HepG2 (cell line): ENCODE data around the gene XXYLT1. TPM values are rescaled to one million over a fixed set of nuclear protein-coding genes. Genes with fewer than 3 reads are reported as not detected.

Source experiments
- ESRRA ChIP-seq: sonication (generic); formaldehyde crosslinking; IDR thresholded peaks from 2 replicates; pipeline ENCODE4 v1.5.1; 2020; ENCODE audit warnings: mild to moderate bottlenecking, low read depth, missing genetic modification reagents
- ZFX ChIP-seq: sonication (generic); formaldehyde crosslinking; IDR thresholded peaks from 2 replicates; pipeline ENCODE4 v1.4.0; 2020; ENCODE audit warnings: mild to moderate bottlenecking, low read depth, missing genetic modification reagents, moderate library complexity
- polyA plus RNA-seq, 8 experiments: library from polyadenylated mRNA; depleted of rRNA in 3 of 8; stranded (reverse) in 7 of 8; unstranded in 1 of 8; fragments of >200 nt; fragmentation: Illumina TruSeq in 4 of 8; extraction: Trizol in 4 of 8; gene quantifications; 2 replicates each; pipeline versions ENCODE4 v1.2.1 to v1.2.3, GENCODE V29; 2011 to 2016; ENCODE audit warnings: low read depth in 4 of 8, missing spikeins in 1 of 8, mixed read lengths in 1 of 8; ENCODE audit not compliant: insufficient read depth in 1 of 8
- total RNA-seq, 5 experiments: library from RNA; depleted of rRNA; stranded (reverse); fragments of >200 nt; fragmentation: Illumina TruSeq; extraction: Trizol; gene quantifications; 2 replicates each; pipeline ENCODE4 v1.2.3, GENCODE V29; 2016; ENCODE audit warnings: low read depth in 1 of 5
- TF ChIP-seq, protein P1 (sequence below), 2 experiments: fragments of 450-650 bp in 1 of 2; sonication (generic) in 1 of 2; formaldehyde crosslinking in 1 of 2; IDR thresholded peaks; 2 replicates each; pipeline versions ENCODE4 v1.6.1 to v1.8.0; 2016 to 2022; ENCODE audit warnings: antibody characterized with exemption in 1 of 2, mild to moderate bottlenecking in 1 of 2, missing genetic modification reagents in 1 of 2

Gene XXYLT1
- total and polyA plus RNA-seq, 2 of the 13 experiments (the other 11 are each of a cell fraction or from before 2014, with no cell fraction given): 17.7 to 19.0 TPM

DNA sequence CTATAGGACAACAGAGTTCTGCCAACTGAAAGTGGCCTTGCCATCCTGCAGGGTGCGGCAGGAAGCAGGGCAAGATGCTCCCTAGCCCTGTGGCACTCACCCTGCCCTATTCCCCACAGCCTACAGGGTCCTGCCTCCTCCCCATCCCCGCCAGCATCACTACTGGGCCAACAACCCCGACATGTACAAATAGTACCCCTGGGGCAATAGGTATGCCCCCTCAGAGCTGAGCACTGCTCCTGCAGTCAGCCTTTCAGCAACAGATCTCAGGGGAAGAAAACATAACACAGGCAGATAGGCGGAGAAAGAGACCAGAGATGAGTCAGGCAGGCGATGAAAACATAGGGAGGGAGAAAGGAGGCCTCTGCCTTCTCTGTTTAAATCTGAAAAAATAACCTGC is 74.7 kb downstream of the XXYLT1 start (continued):
- TF ChIP-seq, protein P1, sequence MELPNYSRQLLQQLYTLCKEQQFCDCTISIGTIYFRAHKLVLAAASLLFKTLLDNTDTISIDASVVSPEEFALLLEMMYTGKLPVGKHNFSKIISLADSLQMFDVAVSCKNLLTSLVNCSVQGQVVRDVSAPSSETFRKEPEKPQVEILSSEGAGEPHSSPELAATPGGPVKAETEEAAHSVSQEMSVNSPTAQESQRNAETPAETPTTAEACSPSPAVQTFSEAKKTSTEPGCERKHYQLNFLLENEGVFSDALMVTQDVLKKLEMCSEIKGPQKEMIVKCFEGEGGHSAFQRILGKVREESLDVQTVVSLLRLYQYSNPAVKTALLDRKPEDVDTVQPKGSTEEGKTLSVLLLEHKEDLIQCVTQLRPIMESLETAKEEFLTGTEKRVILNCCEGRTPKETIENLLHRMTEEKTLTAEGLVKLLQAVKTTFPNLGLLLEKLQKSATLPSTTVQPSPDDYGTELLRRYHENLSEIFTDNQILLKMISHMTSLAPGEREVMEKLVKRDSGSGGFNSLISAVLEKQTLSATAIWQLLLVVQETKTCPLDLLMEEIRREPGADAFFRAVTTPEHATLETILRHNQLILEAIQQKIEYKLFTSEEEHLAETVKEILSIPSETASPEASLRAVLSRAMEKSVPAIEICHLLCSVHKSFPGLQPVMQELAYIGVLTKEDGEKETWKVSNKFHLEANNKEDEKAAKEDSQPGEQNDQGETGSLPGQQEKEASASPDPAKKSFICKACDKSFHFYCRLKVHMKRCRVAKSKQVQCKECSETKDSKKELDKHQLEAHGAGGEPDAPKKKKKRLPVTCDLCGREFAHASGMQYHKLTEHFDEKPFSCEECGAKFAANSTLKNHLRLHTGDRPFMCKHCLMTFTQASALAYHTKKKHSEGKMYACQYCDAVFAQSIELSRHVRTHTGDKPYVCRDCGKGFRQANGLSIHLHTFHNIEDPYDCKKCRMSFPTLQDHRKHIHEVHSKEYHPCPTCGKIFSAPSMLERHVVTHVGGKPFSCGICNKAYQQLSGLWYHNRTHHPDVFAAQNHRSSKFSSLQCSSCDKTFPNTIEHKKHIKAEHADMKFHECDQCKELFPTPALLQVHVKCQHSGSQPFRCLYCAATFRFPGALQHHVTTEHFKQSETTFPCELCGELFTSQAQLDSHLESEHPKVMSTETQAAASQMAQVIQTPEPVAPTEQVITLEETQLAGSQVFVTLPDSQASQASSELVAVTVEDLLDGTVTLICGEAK (IDR thresholded peaks at IDR 0.05): no peak
- TF ChIP-seq, protein P1 (CRISPR knock-in tag; IDR thresholded peaks at IDR 0.05): no peak
- TF ChIP-seq ZFX: peak; percentile 20; the same call in 1 of the 2 replicates
- no peak for TF ChIP-seq ESRRA (CRISPR knock-in tag)
- TF ChIP-seq, all 625 proteins: peak for 10
